Rectal smooth muscle tissue (tissue), 1 donor: ENCODE data around the gene EPHA4.
"Not testable (repeated sequence)": the region's sequence is repeated elsewhere in the genome, so short reads cannot be mapped to it uniquely, and the experiment has no call there.

Experiments used
- H3K27ac ChIP-seq: one replicate; pipeline ENCODE4 v1.7.0; 2013; ENCODE audit warnings: low read depth, low read length, inconsistent platforms
- H3K27me3 ChIP-seq: one replicate; pipeline ENCODE4 v1.7.0; 2013; ENCODE audit warnings: low read length; ENCODE audit not compliant: control insufficient read depth, insufficient read depth
- H3K36me3 ChIP-seq: one replicate; pipeline ENCODE4 v1.7.0; 2013; ENCODE audit warnings: low read length; ENCODE audit not compliant: control insufficient read depth, insufficient read depth
- H3K4me1 ChIP-seq: one replicate; pipeline ENCODE4 v1.7.0; 2013; ENCODE audit warnings: low read length; ENCODE audit not compliant: control insufficient read depth, insufficient read depth
- H3K4me3 ChIP-seq: one replicate; pipeline ENCODE4 v1.7.0; 2013; ENCODE audit warnings: low read length
- H3K9ac ChIP-seq: one replicate; pipeline ENCODE4 v1.7.0; 2013; ENCODE audit warnings: low read length

EPHA4 gene

GRCh38 chr2:221513232-221513631, 58.9 kb downstream of the EPHA4 start:
- Histone ChIP-seq H3K9ac (no peak overlapping the region), H3K4me1 (peaks cover 7% of the 10 kb centered on the region), H3K36me3 (no peaks in the 10 kb centered on the region)

DNA sequence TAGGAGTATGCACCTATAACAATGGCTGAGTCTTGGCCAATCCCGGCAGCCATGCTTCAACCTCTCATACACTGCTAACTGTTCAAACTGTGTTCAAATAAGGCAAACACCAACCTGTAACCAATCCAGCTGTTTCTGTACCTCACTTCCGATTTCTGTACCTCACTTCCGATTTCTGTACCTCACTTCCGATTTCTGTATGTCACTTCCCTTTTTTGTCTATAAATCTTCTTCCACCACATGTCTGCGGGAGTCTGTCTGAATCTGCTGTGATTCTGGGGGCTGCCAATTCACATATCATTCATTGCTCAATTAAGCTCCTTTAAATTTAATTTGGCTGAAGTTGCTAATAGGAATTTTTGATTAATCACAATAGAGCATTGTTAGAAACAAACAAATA, 60.8 kb downstream of the EPHA4 start:
- H3K4me1 ChIP-seq, H3K9ac ChIP-seq, H3K27ac ChIP-seq, H3K4me3 ChIP-seq, H3K36me3 ChIP-seq, H3K27me3 ChIP-seq: not testable (repeated sequence)

More at GRCh38 chr2:221513232-221513631, 58.9 kb downstream of the EPHA4 start:
- Histone ChIP-seq H3K4me3 (no peak overlapping the region), H3K27me3 (no peaks in the 10 kb centered on the region), H3K27ac (no peak overlapping the region)

GRCh38 chr2:221506469-221506868, 65.6 kb downstream of the EPHA4 start:
- Histone ChIP-seq H3K36me3 (no peaks in the 10 kb centered on the region), H3K9ac (no peak overlapping the region), H3K4me3 (no peak overlapping the region), H3K27me3 (no peaks in the 10 kb centered on the region), H3K27ac (no peak overlapping the region), H3K4me1 (peaks cover under 1% of the 10 kb centered on the region)

DNA sequence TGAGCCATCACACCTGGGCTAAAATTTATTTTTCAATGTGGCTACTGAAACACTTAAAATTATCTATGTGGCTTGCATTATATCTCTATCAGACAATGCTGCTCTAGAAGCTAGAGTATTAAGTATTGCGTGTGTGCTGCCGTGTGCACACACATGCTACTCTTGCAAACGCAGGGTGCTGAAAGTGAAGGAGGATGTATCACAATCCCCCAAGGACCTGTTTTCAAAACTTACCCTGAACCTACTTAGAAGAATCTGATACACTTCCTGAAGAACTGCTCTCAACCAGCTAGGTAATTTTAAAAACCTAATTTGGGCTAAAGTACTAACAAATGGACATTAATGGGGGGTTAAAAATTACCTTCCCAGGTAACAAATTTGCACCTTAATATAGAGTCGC, 66.5 kb downstream of the EPHA4 start:
- Histone ChIP-seq H3K4me3 (no peak overlapping the region), H3K4me1 (peaks cover 3% of the 10 kb centered on the region), H3K27ac (no peak overlapping the region), H3K36me3 (no peaks in the 10 kb centered on the region), H3K9ac (no peak overlapping the region), H3K27me3 (no peaks in the 10 kb centered on the region)

GRCh38 chr2:221504905-221505304, 67.2 kb downstream of the EPHA4 start:
- no peaks in the 10 kb centered on the region for H3K27me3 ChIP-seq
- no peak overlapping the region for H3K9ac ChIP-seq
- peaks cover 3% of the 10 kb centered on the region for H3K4me1 ChIP-seq
- no peak overlapping the region for H3K27ac ChIP-seq
- no peaks in the 10 kb centered on the region for H3K36me3 ChIP-seq
- H3K4me3 ChIP-seq: no peak overlapping the region

- peaks cover 3% of the 10 kb centered on the region for H3K4me1 ChIP-seq
- no peak overlapping the region for H3K27ac ChIP-seq
- no peaks in the 10 kb centered on the region for H3K36me3 ChIP-seq
- no peak overlapping the region for H3K9ac ChIP-seq
- H3K4me3 ChIP-seq: no peak overlapping the region
- H3K27me3 ChIP-seq: no peaks in the 10 kb centered on the region
These were observed 68.1 kb downstream of the EPHA4 start for GRCh38 chr2:221503965-221504364.

DNA sequence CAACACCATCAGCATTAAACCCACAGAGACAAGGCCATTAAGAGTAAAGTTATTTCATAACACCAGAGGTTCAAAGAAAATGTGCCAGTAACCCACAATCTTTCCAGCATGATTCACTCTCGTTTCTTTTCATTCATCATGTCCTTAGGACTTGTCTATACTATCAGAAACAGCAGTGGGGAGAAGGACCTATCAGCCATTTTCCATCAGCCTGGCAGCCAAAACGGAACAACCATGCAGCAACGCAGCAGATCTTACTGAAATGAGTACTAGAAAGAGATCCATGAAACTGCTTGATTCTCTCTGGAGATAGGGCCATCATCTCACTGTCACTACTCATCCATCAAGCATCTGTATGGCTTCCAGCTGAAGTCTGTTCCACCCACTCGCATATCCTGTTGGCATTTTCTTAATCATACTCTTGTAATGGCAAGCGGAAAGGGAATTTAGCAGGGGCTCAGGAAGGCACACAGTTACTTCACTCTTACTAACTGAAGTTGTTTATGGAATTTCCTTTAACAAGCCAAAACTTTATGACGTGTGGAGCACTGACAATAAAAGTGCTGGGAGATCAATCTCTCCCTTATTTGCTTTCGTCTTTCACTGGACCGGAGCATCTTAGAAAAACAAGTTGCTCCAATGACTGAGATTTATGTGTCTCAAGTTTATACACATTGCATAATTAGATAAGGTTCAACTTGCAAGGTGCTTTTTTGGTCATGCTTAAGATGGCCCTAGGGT, 69.7 kb downstream of the EPHA4 start:
- H3K4me1 ChIP-seq: peaks cover 3% of the 10 kb centered on the region
- no peak overlapping the region for H3K27ac ChIP-seq
- H3K9ac ChIP-seq: no peak overlapping the region
- H3K4me3 ChIP-seq: no peak overlapping the region
- no peaks in the 10 kb centered on the region for H3K36me3 ChIP-seq
- H3K27me3 ChIP-seq: no peaks in the 10 kb centered on the region

GRCh38 chr2:221501883-221502269, 70.2 kb downstream of the EPHA4 start:
- Histone ChIP-seq H3K27ac (no peak overlapping the region), H3K36me3 (no peaks in the 10 kb centered on the region), H3K27me3 (no peaks in the 10 kb centered on the region), H3K9ac (no peak overlapping the region), H3K4me3 (no peak overlapping the region), H3K4me1 (peaks cover 3% of the 10 kb centered on the region)

DNA sequence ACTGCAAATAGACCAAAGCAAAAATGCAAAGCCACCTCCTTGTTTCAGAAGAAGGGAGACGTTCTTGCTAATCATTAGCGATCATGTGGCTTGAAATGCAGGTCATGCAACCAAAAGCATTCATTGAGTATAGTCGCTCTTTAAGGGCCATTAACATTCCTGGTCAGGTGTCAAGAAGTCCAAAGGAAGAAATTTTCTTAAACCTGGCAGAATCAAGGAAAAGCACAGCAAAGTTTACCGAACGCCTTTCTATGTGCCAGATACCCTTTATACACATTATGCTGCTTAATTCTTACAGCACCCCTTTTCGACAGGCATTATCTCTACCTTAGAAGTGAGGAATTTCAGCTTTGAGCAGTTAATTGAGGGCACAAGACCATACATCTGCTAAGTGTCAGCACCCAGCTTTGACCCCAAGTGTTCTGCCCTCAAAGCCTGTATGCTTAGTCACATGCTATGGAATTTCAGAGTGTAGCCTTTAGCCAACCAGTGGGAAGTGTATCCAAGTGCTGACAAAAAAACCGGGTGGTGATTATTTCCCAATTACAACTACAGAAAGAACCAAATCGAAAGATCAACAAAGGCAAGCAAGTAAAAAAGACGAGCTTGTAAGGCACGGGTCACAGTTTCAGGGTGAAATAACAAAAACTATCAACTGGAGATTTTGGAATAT, 70.8 kb downstream of the EPHA4 start:
- Histone ChIP-seq H3K4me1 (peaks cover 3% of the 10 kb centered on the region), H3K27me3 (no peaks in the 10 kb centered on the region), H3K27ac (no peak overlapping the region), H3K9ac (no peak overlapping the region), H3K36me3 (no peaks in the 10 kb centered on the region), H3K4me3 (no peak overlapping the region)

DNA sequence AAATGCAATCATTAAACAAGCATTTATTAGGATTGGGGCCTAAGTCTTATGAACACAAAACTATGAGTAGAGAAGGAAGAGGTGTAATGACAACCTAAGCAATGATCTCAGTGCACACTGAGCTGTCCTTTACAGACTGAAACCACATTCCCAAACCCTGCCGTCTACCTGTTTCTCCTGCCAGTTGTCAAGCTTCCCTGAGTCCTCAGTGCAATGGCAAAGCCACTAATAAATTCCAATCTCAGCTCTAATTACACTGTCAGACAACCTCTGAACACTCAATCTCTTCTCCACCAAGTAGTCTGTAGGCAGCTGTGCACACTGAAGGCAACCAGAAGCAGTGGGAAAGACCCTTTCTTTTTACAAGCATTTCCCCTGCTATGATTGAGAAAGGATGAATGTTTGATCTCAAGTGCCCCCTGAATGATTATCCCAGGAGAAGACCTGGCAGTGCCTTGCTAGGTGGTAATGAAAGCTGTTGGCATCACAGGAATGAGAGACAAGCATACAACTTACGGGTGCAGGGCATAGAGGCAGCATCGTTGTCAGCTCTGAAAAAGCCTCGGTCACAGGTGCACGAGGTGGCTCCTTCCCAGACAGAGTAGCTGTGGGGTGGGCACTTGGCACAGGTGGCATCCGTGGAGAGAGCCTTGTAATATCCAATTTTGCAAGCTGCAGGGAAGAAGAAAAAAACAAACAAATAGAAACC, 71.4 kb downstream of the EPHA4 start:
- H3K36me3 ChIP-seq: no peaks in the 10 kb centered on the region
- H3K4me3 ChIP-seq: no peak overlapping the region
- H3K9ac ChIP-seq: no peak overlapping the region
- H3K27ac ChIP-seq: no peak overlapping the region
- no peaks in the 10 kb centered on the region for H3K27me3 ChIP-seq
- H3K4me1 ChIP-seq: peaks cover 3% of the 10 kb centered on the region

DNA sequence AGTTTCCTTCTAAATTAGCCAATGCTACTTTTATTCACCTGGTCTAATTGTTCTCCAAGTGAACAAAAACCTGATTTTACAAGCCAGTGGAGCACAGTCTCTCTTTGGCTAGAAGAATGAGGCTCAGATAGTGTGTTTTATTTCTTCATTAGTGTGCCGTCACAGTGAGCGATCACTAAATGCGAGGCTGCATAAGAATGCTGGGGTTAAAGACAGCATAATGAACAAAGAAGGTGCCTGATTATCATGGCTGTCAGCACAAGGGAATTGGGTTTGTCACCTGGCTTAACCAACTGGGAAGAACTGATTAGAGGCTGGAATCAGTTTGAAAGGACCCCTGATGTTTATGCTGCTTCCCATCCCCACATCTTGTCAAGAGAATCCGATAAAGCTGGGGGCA, 76.4 kb downstream of the EPHA4 start:
- Histone ChIP-seq H3K36me3 (no peaks in the 10 kb centered on the region), H3K27me3 (no peaks in the 10 kb centered on the region), H3K4me1 (no peaks in the 10 kb centered on the region), H3K9ac (no peak overlapping the region), H3K27ac (no peak overlapping the region), H3K4me3 (no peak overlapping the region)

DNA sequence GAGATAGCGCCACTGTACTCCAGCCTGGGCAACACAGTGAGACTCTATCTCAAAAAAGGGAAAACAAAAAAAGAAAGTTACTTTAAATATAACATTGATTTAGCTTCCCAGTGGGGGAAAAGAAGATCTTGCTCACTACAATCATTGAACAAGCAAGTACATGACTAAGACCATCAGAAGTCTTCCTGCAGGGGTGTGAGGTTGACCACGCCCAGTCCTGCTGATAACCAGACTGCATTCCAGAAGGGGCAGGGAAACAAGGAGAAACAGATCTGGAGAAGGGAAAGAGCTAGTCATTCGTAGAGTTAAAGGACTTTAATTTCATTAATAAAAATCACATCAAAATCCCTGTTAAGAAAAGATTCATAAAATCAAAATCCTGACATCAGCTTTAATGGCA, 77.5 kb downstream of the EPHA4 start:
- H3K36me3 ChIP-seq: no peaks in the 10 kb centered on the region
- no peaks in the 10 kb centered on the region for H3K27me3 ChIP-seq
- peaks cover 2% of the 10 kb centered on the region for H3K4me1 ChIP-seq
- H3K9ac ChIP-seq: no peak overlapping the region
- no peak overlapping the region for H3K27ac ChIP-seq
- H3K4me3 ChIP-seq: no peak overlapping the region
